Epithelial cell of proximal tubule (primary cell): ENCODE measurements around the gene PRMT2. TPM values are rescaled to one million over a fixed set of nuclear protein-coding genes. Genes with fewer than 3 reads are reported as not detected.

Source experiments
- DNase-seq: peaks from one replicate; pipeline ENCODE4 v3.0.0-alpha.2; 2011; ENCODE audit warnings: low read depth
- H3K4me3 ChIP-seq: 2 replicates; pipeline ENCODE4 v1.5.1; 2011; ENCODE audit warnings: low read depth, mild to moderate bottlenecking, low read length
- CTCF ChIP-seq: conservative IDR thresholded peaks from 2 replicates; pipeline ENCODE4 v1.5.1; 2012; ENCODE audit warnings: low read depth, mild to moderate bottlenecking, low read length
- total RNA-seq: library from RNA; depleted of rRNA; stranded (reverse); fragments of >200 nt; gene quantifications from 2 replicates; pipeline ENCODE4 v1.2.3, GENCODE V29; 2015

Gene PRMT2
- total RNA-seq, 1 donor from 2014 or later: 98.8 TPM

GRCh38 chr21:46633566-46633965, 1.9 kb upstream of the PRMT2 start:
- no peak for DNase-seq
- H3K4me3 ChIP-seq: no peak overlapping the region
- no peak for TF ChIP-seq CTCF

- no peak for DNase-seq
- no peak for TF ChIP-seq CTCF
- H3K4me3 ChIP-seq: peak overlapping the region; percentile 99
Measured at GRCh38 chr21:46634427-46634826, 1.0 kb upstream of the PRMT2 start.

GRCh38 chr21:46634966-46635323, 529 bp upstream of the PRMT2 start:
- peak; percentile 18 for TF ChIP-seq CTCF
- peak overlapping the region; percentile 99 for H3K4me3 ChIP-seq
- DNase-seq: no peak

DNA sequence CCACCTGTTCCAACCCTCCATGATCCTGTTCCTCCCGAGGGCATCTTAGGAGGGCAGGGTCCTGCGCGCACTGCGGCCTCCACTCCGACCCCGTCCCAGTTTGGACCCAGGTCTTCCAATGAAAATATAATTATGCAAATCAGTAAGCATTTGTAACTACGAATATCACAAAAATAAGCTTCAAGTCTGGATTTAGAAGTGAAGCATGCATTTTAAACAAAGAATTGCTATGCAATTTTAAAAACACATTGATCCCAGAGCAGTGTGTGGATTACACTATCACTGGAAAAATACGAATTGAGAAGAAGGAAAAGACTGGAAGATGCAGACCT, 673 bp downstream of the PRMT2 start:
- no peak for TF ChIP-seq CTCF
- peak overlapping the region; percentile 99 for H3K4me3 ChIP-seq
- DNase-seq: no peak

GRCh38 chr21:46636550-46637285, 1.2 kb downstream of the PRMT2 start:
- no peak for DNase-seq
- peak overlapping the region; percentile 99 for H3K4me3 ChIP-seq
- TF ChIP-seq CTCF: no peak

DNA sequence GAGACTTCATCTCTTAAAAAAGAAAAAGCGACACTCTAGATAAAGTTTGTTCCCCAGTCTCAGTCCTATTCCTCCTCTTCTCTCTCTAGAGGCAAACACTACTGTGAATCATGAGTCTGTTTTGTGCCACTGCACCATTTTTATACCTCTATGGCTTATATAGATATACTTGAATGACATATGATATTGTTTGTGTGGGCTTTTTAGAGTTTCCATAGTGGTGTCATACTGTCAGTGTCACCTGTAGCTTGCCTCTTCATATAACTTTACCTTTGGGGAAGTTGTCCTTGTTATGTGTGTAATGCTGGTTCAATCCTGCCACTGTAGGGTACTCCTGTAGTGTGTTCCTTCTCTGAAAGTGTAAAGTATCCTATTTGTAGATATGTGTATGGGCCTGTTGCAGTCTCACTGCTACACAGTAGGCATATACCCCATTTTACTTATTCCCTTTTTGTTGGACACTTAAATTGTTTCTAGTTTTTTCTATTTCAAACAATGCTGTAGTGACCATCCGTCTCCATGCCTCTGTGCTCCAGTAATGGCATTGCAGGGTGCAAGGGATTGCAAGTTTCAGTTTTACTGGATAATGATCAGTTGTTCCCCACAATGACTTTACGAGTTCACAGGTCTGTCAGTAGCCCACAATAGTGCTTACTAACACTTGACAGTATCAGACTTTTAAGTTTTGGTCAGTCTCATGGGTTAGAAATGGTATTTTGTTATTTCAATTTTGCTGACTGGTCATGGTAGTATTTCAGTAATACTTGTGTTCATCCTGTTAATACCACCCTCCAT, 2.7 kb downstream of the PRMT2 start:
- TF ChIP-seq CTCF: no peak
- DNase-seq: no peak
- H3K4me3 ChIP-seq: no peak overlapping the region
